Prostate gland (tissue), 2 donors: ENCODE measurements around the gene ZNF655.

Experiments
- POLR2A ChIP-seq: fragments of 450-650 bp; IDR thresholded peaks from one replicate; pipeline ENCODE4 v1.6.1; 2016; ENCODE audit warnings: antibody characterized with exemption, mild to moderate bottlenecking
- TF ChIP-seq, protein P1 (sequence below), 4 experiments: fragments of 200-600 bp in 2 of 4; fragments of 450-650 bp in 2 of 4; sonication (generic) in 2 of 4; IDR thresholded peaks; 1 replicate in 3 of 4; 2 replicates in 1 of 4; pipeline ENCODE4 v1.5.1; 2016 to 2019; ENCODE audit warnings: antibody characterized with exemption in 4 of 4, mild to moderate bottlenecking in 2 of 4, moderate library complexity in 2 of 4

- TF ChIP-seq, protein P1, sequence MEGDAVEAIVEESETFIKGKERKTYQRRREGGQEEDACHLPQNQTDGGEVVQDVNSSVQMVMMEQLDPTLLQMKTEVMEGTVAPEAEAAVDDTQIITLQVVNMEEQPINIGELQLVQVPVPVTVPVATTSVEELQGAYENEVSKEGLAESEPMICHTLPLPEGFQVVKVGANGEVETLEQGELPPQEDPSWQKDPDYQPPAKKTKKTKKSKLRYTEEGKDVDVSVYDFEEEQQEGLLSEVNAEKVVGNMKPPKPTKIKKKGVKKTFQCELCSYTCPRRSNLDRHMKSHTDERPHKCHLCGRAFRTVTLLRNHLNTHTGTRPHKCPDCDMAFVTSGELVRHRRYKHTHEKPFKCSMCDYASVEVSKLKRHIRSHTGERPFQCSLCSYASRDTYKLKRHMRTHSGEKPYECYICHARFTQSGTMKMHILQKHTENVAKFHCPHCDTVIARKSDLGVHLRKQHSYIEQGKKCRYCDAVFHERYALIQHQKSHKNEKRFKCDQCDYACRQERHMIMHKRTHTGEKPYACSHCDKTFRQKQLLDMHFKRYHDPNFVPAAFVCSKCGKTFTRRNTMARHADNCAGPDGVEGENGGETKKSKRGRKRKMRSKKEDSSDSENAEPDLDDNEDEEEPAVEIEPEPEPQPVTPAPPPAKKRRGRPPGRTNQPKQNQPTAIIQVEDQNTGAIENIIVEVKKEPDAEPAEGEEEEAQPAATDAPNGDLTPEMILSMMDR (IDR thresholded peaks at IDR 0.05), result no peak
- no peak for TF ChIP-seq POLR2A
Measured at GRCh38 chr7:99614495-99614894, 56.1 kb downstream of the ZNF655 start.
